GM19099 (cell line): Measurements from ENCODE around the gene WRNIP1.

Source experiments
- POLR2A ChIP-seq: IDR thresholded peaks from 3 replicates; pipeline ENCODE4 v1.6.1; 2011; ENCODE audit warnings: low read depth; ENCODE audit not compliant: insufficient read length; ENCODE audit errors: extremely low read depth

The WRNIP1 gene

GRCh38 chr6:2823104-2823850 lies 58.1 kb downstream of the WRNIP1 start:
- no peak for TF ChIP-seq POLR2A

GRCh38 chr6:2826131-2826530 lies 60.9 kb downstream of the WRNIP1 start:
- no peak for TF ChIP-seq POLR2A

GRCh38 chr6:2827142-2827541 lies 61.9 kb downstream of the WRNIP1 start:
- no peak for TF ChIP-seq POLR2A

GRCh38 chr6:2828629-2829028 lies 63.4 kb downstream of the WRNIP1 start:
- no peak for TF ChIP-seq POLR2A

GRCh38 chr6:2829253-2829652 lies 64.1 kb downstream of the WRNIP1 start:
- no peak for TF ChIP-seq POLR2A

GRCh38 chr6:2830183-2830582 lies 65.0 kb downstream of the WRNIP1 start:
- TF ChIP-seq POLR2A, result no peak

- no peak for TF ChIP-seq POLR2A
Observed at GRCh38 chr6:2831392-2831791, 66.2 kb downstream of the WRNIP1 start.

GRCh38 chr6:2834262-2834661 lies 69.1 kb downstream of the WRNIP1 start:
- TF ChIP-seq POLR2A, result no peak
